Smooth muscle cell of the brain vasculature (primary cell): Measurements from ENCODE around the gene INTS13.
"Not testable (repeated sequence)": the region's sequence is repeated elsewhere in the genome, so short reads cannot be mapped to it uniquely, and the experiment has no call there.

ENCODE experiments used
- DNase-seq: peaks from one replicate; pipeline ENCODE4 v3.0.0-alpha.2; 2012; ENCODE audit warnings: low read depth, low spot score

The INTS13 gene

DNA sequence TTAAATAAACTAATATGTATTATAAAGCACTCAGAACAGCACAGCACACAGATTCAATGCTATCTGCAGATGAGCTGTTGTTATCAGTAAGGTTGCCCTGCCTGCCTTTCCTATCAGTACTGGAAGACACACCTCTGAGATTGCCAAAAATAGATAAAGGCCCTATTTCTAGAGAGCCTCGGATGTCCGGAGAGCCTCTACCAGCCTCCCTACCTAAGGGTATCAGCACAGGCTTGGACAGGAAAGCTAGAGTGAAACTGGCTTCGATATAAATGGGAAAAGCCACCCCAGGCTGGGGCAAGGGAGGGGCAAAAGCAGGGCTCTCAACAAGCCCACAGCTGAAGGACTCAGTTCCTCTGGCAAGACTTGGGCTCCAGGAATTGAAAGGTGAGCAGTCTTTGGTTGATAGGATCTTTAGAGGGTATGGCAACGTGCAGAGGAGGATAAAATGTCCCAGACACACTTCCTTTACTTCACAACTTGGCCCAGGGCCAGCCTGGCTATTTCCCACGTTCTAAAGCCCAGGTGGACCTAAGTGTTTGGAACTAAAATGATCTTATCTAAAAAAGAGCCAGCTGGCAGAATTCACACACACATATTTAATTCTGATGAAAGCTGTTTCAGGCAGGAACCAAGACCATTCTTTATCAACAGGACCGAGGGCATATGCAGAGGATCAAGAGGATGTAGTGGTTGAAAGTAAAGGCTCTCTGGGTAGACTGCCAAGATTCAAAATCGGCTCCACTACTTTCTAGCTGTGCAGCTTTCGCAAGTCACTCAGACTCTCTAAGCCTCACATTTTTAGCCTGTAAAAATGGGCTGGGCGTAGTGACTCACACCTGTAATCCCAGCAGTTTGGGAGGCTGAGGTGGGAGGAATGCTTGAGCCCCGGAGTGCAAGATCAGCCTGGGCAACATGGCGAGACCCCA lies 67.0 kb downstream of the INTS13 start:
- DNase-seq = no peak

DNA sequence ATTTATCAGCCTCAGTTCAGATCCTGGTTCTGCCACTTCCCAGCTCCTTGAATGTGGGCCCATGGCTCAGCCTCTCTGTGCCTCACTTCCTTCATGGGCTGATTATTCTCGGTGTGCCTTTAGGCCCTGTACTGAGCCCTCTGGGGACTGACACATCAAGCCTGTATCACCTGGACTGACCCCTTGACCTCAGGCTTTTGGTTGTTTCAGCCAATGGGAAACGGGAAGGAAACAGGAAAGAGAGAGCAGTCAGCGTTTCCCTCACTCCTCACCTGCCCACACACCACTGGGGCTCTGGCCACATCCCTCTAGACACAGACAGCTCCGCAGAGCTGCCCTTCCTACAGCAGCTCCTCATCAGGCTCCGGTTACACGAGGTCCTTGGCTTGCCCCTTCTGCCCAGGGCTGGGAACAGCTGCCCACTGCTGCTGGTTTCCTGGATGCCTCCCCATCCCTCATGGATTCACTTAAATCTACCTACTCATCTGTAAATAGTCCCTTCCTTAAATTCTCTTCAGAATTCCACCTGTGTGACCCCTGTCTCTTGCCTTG lies 67.8 kb downstream of the INTS13 start:
- no peak for DNase-seq

DNA sequence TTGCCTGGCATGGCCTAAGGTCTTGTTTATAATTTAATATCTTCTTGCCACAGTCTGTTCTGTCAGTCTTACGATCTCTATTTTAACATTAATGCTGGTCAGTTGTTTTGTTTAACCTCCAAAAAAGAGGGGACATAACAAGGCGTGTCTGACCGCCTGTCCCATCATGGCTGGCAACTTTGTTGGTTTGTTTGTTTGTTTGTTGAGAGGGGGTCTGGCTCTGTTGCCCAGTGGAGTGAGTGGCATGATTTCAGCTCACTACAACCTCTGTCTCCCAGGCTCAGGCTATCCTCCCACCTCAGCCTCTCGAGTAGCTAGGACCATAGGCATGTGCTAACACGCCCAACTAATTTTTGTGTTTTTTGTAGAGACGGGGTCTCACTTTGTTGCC lies 68.7 kb downstream of the INTS13 start:
- no peak for DNase-seq

DNA sequence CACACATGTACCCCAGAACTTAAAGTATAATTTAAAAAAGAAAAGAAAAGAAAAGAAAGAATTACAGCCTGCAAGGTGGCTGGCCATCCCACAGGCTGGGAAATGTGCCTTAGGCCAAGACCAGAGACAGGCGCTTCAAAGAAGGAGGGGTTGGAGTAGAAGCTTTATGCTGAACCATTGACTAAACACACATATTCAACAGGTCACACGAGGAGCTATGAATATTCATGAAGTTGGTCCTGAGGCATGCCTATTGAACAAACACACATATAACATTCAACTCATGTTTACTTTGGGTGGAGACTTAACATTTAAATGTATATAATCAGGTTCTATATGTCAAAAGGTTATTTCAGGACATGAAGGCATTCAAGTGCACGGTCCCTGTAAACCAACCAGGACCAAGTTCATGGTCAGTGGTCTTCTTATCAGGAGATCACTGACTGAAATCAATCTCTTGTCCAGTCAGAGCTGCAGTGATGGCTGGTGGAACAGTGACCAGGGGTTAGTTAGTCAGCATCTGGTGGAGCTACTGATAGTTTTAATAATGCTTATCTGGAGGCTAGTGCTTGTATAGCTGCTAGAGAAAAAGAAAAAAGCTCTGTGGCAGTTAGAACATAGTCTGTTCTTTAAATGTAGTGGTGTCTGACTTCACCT lies 69.2 kb downstream of the INTS13 start:
- DNase-seq = no peak

DNA sequence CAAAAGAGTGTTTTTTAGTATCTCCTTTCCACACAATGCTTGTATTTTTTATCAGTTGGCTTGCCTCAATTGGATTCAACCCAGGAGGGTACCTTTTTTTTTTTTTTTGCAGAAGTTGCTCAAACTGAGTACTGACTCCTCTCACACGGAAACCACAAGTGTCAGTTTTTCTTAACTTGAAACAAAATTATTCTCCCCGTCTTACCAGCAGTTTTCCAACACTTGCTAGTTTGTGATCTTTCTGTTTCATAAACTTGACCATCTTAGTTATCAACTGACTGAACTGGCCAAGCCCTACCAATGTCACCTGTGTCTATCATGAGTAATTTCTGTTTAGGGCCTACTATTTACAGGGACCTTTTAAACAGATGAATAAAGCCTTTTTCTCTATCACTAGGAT lies 70.7 kb downstream of the INTS13 start:
- DNase-seq = no peak

DNA sequence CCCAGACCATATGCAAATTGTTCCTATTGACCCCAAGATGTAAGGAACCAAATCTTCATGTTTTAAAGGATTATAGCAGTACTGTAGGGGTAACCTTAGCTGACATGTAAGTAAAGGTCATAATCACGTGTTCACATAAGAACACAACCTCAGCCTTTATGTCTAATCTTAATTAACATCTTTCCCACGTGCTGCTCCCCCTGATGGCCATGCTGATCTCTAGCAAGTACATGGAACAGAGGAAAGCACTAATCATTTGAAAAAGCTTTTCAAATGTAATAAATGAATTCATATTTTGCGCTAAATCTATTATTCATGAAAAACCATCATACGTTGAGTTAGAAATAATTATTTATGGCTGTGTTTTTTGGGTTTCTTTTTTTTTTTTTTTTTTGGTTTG lies 74.3 kb downstream of the INTS13 start:
- no peak for DNase-seq

DNA sequence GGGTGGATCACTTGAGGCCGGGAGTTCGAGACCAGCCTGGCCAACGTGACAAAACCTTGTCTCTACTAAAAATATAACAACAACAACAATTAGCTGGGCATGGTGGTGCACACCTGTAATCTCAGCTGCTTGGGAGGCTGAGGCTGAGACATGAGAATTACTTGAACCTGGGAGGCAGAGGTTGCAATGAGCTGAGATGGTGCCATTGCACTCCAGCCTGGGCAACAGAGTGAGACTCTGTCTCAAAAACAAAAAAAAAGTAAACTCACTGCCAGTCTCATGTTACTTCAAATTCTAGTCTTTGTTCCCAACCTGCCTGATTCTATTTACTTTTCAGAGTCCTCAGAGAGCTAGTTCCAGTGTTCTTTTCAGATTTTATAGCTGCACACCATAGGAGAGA lies 75.0 kb downstream of the INTS13 start:
- not testable (repeated sequence) for DNase-seq

DNA sequence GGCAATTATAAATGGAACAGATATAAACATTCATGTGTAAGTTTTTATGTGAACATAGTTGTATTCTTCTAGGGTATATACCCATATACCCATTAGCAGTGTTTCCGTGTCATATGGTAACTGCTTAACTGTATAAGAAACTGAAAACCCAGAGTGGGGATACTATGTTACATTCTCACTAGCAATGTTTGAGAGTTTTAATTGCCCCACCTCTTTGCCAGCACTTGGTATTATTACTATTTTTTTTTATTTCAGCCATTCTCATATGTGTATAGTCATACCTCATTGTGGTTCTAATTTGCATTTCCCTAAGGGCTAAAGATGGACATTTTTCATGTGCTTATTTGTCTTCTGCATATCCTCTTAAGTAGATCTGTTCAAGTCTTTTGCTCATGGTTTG lies 76.1 kb downstream of the INTS13 start:
- DNase-seq = no peak

DNA sequence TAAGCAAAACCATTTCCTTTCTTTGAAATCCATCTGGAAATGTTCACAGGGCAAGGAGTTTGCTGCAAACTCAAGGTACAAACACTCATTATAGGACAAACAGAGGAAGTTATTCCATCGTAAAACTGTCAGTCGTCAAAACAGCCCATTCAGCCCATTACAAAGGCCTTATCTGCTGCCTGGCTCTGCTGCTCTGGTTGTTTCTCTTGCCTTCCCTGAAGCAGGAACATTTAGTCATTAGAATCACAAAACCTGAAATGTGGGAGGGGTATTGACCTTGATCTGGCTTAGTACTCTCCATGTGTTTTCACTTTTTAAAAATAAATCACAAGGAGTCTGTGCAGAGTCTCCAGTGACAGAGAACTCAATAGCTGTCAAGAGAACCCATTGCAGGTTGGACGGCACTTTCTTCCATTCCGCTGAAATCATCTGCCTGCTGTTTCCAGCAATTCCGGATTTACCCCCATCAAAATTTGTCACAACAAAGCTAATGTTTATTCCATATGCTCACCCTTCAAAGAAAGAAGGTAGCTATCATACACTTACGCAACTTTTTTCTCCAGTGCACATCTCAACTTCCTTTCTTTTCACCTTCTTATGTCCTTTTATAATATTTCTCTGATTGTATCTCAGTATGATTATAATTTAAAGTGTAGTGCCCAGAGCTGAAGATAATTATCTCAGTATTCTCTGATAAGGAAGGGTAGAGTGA lies 80.2 kb downstream of the INTS13 start:
- no peak for DNase-seq

DNA sequence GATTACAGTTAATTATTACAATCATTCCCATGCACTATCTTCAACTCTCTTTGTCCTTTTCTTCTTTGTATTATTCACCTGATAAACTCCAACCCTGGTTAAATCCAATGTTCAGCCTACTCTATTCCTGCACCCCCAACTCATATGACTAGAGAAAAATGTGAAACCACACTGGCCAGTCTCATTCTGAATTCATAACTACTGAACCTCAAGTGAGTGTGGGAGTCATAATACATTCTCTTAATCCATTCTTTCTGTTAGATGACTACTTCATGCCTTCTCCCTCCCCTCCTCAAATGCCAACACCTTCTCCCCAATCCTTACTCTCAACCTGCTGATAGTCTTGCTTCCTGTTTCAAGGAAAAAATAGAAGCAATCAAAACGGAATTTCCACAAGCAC lies 82.4 kb downstream of the INTS13 start:
- no peak for DNase-seq
